GM18907 (cell line): Measurements from ENCODE around the gene OR51T1.

Experiments
- ATAC-seq: cut with Tn5 transposase; IDR thresholded peaks from one replicate; pipeline ENCODE4 v1.9.1; 2021; ENCODE audit warnings: mild to moderate bottlenecking, moderate library complexity; ENCODE audit not compliant: unreplicated experiment

Gene OR51T1

GRCh38 chr11:4926608-4927007 lies 44.9 kb downstream of the OR51T1 start:
- ATAC-seq = no peak
